Hematopoietic multipotent progenitor cell treated with erythropoietin and hydrocortisone succinate and interleukin-3 and kit ligand, for 17 days (in vitro differentiated cells): ENCODE results near the gene KLF12.

Experiments used
- DNase-seq: peaks from one replicate; pipeline ENCODE4 v3.0.0-alpha.2; 2015; ENCODE audit warnings: low spot score

Gene KLF12

GRCh38 chr13:74134221-74134776 is at the start of gene KLF12:
Gene KLF12, minus strand, starts transcription at chr13:74134404.
- no peak for DNase-seq

GRCh38 chr13:74182491-74182890 is 48.3 kb upstream of the KLF12 start:
- DNase-seq = no peak

DNA sequence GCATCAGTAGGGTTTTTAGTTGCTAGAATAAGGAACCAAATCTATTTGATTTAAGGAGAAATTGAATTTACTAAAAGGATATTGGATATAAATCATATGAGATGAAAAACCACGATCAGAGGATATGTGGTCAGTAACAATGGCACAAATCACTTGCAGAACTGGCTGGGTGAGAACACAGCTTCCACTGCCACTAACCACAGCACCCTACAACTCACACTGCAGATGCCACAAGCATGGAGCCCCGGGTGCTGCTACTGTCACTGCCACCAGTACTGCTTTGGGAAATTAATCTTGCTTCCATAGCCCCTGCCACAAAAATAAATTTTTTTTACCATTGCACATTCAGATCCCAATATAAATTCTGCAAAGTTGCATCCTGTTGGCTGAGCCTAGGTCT is 40.6 kb upstream of the KLF12 start:
- no peak for DNase-seq

DNA sequence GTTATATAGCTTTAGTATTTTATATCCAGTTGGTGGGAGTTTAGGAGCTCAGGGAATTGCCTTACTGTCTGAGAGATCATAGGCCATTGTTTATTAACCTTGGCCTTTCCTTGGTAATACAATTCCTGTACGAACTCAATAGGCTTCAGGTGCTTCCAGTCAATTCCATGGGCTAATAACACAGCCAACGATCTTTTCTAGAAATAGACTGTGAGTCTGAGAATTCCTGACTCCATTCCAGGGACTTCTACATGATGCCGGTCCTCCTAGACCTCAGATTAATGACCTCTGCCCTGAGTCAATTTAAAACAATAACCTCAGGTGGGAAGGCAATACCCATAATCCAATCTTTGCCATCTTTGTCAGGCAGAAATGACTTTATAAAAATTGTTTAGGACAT is 39.6 kb upstream of the KLF12 start:
- DNase-seq = no peak

DNA sequence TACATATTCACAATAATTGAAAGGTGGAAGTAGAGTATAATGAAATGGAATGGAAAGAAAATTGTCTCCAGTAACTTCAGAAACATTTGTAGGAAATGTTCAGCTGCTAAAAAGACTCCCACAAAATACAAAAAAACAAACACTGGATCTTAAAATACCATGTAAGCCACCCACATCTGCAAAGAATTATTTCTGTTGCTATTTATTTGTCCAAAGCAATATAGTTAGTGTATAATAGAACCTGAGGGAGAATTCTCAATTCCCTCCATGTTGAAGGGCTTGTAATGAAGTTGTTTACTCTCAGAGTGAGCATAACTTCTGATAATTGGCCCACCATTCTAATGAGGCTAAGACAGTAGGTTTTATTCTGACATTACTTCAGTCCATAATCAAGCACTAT is 37.4 kb upstream of the KLF12 start:
- DNase-seq = no peak

DNA sequence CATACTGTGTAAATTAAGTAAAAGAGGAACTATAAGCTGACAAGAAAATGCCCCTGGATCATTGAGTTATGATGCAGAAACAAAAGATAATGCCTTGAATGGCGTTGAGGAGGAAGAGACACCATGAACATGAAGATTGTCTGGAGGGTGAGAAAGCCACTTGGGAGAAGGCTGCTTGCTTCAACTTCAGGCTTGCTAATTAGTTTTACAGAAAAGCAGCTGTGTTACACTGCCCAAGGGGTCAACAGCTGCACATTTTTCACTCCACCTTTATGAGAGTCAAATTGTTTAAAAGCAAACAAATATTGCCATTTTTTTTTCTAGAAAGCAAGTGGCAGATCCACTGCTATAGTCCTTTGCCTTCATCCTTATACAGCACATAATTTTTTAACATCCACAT is 35.5 kb upstream of the KLF12 start:
- no peak for DNase-seq

- no peak for DNase-seq
These were observed 34.1 kb upstream of the KLF12 start for GRCh38 chr13:74168263-74168675.

DNA sequence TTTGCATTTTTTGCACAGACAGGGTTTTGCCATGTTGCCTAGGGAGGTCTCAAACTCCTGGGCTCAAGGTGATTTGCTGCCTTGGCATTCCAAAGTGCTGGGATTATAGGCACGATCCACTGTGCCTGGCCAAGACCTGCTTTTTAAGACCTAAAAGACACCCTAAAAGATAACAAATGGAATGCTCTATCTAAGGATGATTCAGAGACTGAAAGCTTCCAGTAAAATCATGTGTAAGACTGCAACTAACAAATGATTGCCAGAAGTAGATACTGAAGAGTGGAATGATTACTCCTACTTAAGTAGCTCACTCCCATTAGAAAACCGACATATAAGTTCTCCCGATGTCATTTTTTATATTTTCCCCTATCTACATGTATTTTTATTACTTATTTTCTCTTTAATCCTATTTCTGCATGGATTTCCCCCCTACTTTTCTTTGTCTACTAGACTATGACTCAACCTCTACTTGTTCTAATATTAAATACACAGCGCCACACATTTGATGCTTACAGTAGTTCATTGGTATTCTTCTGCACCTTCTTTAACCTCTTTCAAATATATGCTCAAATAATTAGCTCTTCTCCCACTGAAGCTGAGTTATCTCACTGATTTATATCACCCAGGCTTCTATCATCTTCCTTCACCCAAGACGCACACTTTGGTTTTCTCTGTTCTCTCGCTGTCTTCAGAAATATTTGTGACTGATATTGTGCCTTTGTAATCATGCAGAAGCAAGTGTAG is 32.2 kb upstream of the KLF12 start:
- DNase-seq = no peak

DNA sequence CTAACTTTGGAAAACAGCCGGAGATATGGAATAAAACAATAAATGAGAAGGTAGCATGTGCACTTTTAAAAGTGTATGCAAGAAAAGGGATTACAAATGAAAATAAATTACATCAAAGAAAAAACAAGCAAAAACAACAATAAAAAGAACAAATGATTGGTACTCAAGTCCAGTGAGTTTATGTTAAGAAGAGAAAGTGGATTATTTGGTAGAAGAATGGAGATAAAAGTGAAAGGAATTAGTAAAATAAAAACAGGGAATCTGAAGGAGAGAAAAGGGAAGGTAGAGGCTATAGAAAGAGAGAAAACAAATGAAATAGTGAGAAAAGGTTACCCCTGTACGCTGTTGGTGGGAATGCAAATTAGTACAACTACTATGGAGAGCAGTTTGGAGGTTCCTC is 28.6 kb upstream of the KLF12 start:
- no peak for DNase-seq

- no peak for DNase-seq
These were observed 27.9 kb upstream of the KLF12 start for GRCh38 chr13:74162135-74162534.

GRCh38 chr13:74158571-74159352 is 24.6 kb upstream of the KLF12 start:
- no peak for DNase-seq

DNA sequence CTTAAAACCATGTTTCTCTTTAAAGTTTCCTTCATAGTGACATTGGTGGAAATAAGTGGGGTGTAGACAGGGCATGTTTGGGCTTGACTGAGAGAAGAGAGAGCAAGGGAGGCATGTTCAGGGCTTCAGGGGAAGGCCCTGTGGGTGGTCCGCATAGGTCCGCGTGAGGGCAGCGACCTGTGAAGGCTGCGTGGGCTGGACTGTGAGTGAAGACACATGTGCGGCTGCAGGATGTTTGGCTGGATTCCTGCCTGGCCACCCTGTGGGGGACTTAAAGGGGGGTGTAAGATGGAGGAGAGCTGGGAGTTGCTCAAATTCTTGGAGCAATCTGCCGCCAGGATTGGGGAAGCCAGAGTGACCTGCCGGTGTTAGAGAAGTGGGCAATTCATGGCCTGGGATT is 23.8 kb upstream of the KLF12 start:
- DNase-seq = no peak

DNA sequence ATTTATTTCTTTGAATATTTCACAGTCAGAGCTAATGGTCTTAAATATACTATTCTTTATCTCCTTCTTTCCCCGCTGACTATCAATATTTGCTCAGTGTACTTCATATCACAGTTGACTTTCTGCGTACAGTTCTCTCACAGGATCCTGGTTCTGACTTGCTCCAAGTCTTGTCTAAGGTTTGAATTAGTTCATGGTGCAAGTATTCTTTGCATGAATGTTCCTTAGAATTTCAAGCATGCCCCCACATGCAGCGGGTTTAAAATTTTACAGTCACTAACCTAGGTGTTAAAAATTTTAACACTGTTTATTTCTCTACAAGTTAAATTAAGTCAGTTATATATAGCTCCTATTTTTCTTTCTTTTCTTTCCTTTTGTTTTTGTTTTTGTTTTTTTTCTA is 20.8 kb upstream of the KLF12 start:
- no peak for DNase-seq

- no peak for DNase-seq
These were observed 19.1 kb upstream of the KLF12 start for GRCh38 chr13:74153316-74153715.

DNA sequence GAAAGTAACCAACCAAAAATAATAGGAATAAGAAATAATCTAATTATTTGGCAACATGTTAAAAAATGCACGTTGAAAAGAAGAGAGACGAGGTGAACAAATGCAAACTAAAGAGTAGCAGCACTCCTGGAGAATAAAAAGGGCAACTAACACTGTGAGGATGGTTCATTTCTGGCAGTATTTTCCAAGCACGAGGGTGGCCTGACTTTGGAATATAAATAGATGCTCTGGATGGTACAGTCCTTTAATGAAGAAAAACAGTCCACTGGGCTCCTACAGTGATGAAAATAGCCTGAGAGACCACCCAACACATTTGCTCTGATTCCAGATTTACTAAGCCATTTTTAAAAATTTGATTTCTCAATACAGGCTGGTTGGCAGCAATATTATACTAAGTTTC is 17.7 kb upstream of the KLF12 start:
- no peak for DNase-seq

- no peak for DNase-seq
These were observed 14.1 kb upstream of the KLF12 start for GRCh38 chr13:74148352-74148751.

DNA sequence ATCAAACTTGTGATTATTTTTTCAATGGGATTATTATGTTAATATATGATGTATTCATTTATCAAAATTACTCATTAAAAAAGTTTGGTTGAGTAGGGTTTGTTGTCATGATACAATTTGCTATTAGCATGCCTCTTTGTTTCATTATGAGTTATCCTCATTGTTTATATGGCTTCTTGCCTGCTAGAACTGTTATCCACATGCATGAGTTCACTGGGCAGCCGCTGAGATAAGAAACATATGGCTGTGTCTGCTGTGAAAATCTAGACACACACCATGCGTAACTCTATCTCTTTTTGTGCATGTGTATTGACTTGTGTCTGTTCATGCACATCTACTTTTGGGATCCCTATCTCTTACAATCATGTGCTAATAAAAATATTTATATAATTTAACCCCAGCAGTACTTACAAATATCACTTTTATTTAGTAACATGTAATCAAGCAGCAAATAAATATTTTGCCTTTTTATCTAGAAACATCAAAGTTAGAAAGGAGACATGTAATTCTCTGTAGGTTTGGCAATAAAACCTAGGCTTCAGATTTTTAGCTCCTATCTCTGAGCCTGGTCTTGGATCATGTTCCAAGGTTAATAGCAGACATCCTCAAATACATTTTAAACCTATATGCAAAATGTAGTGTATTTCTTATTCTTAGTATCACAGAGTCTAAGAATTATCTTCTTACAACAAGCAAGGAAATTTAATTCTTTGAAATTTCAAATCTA is 11.2 kb upstream of the KLF12 start:
- DNase-seq = no peak

- no peak for DNase-seq
These were observed 10.1 kb upstream of the KLF12 start for GRCh38 chr13:74144269-74144668.

DNA sequence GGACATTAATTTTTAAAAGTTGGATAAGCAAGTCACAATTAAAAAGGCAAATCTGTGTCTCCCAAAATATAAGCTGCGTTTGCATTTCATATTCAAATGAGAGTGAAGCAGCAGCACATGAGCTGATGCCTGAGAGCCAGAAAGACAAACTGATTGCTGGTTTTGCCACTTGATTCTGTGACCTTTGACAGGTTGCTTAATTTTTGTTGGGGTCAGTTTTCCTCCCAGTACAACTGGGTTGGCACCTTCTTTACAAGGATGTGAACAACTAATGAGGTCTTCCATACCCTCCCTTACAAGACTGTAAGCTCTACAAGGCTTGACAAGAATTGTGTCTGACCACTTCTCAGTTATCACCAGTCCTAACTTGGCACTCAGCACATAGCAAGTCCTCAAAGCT is 8.1 kb upstream of the KLF12 start:
- DNase-seq = no peak

DNA sequence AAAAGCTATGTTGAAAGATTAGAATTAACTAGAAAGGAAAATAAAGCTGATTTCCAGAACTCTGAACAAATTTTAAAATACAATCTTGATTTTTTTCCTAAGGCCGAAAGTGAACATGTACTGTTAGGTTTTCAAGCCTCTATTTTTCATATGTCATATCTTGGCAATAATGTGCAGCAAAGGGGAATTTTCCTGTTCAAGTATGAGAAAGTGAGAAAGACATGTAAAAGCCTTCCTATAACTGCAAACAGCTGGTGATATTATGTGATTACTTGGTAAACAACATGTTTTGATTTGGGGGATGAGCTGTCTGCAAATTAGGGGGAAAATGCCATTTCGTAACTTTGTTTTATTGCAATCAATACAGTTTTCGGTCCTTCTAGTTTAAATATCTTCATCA is 4.0 kb upstream of the KLF12 start:
- DNase-seq = no peak

DNA sequence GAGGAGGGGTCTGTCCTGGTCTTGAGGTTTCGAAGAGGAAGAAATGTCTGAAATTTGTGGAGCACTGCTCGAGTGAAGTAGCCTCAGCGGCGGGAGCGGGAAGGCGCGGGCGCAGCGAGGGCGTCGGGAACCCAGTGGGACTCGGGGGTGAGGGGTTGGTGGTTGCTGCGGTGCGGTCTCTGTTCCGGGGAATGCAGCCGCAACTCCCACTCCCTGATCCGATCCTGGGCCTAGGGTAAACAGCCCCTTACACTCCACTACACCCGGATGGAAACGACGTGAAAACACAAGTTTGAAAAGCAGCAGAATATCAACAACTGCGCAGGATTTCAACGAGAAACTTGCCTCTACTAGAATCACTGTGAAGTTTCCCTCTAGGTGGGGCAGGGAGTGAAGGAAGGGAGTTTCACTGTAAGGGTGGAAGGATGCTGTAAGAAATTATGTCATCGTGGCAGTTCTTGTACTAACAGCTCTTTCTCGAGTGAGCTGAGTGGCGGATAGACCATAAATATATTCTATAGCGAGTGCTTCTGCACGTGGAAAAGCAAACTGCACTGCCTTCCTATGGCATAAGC is 2.0 kb upstream of the KLF12 start:
- DNase-seq = no peak

DNA sequence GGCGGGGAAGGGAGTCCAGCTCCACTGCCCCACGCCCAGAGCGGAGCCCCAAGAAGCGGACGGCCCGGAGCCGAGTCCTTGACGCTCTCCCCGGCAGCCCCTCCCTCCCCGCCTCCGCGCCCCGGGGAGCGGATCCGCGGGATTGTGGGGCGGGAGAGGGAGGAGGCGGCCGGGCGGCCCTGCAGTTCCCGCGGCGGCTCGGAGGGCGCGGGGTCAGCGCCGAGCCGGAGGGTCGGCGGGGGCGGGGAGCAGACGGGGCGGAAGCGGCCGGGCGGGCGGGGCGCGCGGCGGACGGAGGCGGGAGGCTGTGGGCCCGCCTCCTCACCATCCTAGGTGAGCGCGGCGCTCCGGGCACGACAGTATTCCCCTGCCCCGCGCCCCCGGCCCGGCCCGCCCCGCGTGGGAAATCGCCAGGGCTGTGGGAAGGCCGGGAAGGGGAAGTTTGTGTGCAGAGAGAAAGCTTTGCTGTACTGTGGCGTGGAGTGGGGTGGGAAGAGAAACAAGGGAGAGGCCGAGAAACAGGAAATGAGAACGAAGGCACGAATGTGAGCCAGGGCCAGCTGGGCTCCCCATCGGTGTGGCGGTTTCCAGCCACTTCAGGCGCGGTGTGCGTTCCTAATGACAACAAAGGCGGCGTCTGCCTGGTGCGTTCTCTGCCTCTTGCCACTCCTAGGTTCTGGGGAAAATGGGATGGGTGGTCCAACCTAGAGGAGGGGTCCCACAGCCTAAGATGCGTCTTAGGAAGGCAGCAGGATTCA is 1.3 kb upstream of the KLF12 start:
- no peak for DNase-seq
